ENCODE data around the gene ABCG8.

Gene ABCG8

DNA sequence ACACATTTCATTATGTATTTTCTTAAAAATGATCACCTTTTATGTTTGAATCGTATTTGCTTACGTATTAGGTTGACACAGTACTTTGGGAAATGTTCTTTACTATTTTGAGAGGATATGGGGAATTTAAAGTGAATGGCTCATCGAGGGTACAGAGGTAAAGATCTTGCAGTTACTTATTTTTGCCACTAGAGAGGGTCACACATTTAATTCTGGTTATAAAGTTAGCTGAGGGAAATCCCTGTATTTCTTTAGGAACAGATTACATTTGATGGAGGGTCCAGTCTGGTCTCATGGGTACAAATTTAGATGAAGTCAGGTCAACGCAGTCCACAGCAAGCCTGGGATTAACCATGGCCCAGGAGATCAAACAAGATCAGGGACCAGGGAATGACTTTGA lies 40.5 kb upstream of the ABCG8 start:
- no peak for DNase-seq (ENCODE audit: low read depth)
- TF ChIP-seq, protein P1, sequence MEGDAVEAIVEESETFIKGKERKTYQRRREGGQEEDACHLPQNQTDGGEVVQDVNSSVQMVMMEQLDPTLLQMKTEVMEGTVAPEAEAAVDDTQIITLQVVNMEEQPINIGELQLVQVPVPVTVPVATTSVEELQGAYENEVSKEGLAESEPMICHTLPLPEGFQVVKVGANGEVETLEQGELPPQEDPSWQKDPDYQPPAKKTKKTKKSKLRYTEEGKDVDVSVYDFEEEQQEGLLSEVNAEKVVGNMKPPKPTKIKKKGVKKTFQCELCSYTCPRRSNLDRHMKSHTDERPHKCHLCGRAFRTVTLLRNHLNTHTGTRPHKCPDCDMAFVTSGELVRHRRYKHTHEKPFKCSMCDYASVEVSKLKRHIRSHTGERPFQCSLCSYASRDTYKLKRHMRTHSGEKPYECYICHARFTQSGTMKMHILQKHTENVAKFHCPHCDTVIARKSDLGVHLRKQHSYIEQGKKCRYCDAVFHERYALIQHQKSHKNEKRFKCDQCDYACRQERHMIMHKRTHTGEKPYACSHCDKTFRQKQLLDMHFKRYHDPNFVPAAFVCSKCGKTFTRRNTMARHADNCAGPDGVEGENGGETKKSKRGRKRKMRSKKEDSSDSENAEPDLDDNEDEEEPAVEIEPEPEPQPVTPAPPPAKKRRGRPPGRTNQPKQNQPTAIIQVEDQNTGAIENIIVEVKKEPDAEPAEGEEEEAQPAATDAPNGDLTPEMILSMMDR (IDR thresholded peaks at IDR 0.05; ENCODE audit: low read depth, low read length, missing control alignments) = peak; percentile 35
- no peak overlapping the region for H3K4me3 ChIP-seq (ENCODE audit: low read depth, low read length)

DNA sequence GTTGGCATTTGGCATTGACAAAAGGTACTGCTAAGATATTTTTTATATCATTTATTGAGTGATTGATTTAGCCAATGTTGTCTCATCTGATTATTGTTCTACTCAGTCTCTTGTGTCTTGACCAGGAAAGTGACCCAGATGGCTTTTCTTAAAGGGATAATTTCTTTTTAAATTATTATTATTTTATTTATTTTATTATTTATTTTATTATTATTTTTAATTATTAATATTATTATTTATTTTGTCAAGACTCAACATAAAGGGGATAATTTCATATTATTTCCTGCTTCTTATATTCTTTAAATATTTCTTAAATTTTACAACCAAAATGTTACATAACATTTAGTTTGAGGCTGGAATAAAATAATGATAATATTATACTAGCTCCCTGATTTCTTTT lies 37.9 kb upstream of the ABCG8 start:
- no peak overlapping the region for H3K4me3 ChIP-seq (ENCODE audit: low read depth, low read length)
- TF ChIP-seq, protein P1 (IDR thresholded peaks at IDR 0.05; ENCODE audit: low read depth, low read length, missing control alignments) = no peak
- no peak for DNase-seq (ENCODE audit: low read depth)

DNA sequence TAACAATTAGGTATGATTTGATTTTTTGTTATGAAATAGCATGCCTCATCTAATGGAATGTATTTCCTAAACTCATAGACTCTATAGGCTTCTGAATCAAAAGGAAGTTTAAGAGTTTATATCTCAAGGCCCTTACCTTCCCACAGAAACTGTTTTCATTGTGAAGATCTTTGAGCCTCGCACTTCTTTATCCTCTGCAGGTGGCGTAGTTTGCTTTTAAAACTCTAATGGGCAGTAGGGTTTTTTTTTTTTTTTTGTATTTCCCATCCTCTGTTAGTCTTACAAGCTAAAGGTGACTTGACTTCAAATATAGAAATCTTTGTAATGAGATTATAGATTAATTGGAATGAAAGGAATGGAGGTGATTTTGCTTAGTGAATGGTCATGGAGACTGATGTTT lies 36.6 kb upstream of the ABCG8 start:
- H3K4me3 ChIP-seq (ENCODE audit: low read depth, low read length) = no peak overlapping the region
- TF ChIP-seq, protein P1 (IDR thresholded peaks at IDR 0.05; ENCODE audit: low read depth, low read length, missing control alignments) = no peak
- no peak for DNase-seq (ENCODE audit: low read depth)

DNA sequence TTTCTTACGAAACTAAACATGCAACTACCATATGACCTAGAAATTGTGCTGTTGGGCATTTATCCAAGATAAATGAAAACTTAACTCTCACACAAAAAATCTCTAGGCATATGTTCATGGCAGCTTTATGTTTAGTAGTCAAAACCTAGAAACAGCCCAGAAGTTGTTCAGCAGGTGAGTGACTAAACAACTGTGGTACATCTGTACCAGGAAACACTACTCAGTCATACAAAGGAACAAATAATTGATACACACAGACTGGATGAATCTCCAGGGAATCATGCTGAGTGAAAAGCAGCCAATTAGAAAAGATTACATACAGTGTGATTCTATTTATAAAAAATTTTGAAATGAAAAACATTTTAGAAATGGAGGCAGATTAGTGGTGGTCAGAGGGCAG lies 35.7 kb upstream of the ABCG8 start:
- DNase-seq (ENCODE audit: low read depth) = no peak
- no peak overlapping the region for H3K4me3 ChIP-seq (ENCODE audit: low read depth, low read length)
- TF ChIP-seq, protein P1 (IDR thresholded peaks at IDR 0.05; ENCODE audit: low read depth, low read length, missing control alignments) = no peak

DNA sequence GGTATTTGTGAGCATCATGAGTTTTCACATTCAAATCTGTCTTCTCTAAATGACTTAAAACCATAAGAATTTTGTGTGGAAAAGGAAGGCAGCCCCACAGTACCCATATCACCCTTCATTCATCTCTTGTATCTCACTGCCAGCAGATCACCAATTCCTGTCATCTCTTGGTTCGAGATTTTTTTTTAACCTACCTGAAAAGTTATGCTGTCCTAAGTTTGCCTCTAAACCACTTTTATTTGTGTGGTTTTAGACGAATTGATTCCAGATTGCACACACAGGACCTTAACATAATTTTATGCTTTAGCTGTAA lies 32.1 kb upstream of the ABCG8 start:
- TF ChIP-seq, protein P1 (IDR thresholded peaks at IDR 0.05; ENCODE audit: low read depth, low read length, missing control alignments) = no peak
- no peak for DNase-seq (ENCODE audit: low read depth)
- no peak overlapping the region for H3K4me3 ChIP-seq (ENCODE audit: low read depth, low read length)

DNA sequence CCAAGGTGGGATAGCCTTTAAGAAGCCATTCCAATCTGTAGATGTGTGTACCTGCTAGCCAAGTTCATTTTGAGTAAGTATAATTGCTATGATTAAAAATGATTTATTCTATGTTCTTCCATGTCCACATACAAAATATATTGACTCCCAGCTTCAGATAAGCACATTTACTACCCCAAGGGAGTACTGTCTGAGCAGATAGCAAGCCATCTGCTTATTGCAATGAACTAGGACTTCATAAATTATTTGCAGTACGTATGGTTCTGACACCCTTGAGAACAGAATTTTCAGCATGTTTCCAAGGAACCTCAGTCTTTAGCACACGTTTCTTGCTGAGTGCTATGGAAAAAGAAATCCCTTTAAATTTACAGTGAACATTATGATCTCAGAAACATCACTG lies 28.3 kb upstream of the ABCG8 start:
- H3K4me3 ChIP-seq (ENCODE audit: low read depth, low read length) = no peak overlapping the region
- TF ChIP-seq, protein P1 (IDR thresholded peaks at IDR 0.05; ENCODE audit: low read depth, low read length, missing control alignments) = no peak
- no peak for DNase-seq (ENCODE audit: low read depth)

DNA sequence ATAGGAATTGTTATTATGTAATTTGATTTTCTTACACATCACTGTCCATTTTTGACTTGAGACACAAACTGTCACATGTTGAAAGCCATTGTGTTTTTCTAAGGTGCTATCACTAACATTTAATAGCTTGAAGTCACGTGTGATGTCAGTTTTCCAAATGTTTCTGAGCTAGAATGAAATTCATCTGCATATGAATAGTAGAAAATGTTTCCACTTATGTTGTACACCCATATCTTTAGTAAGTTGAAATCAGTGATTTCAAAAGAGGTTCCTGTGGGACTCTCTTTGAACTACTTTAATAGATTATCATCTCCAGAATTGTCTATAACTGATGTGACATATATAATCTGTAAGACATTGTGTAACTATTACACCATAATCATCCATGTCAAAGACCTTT lies 27.9 kb upstream of the ABCG8 start:
- TF ChIP-seq, protein P1 (IDR thresholded peaks at IDR 0.05; ENCODE audit: low read depth, low read length, missing control alignments) = no peak
- no peak overlapping the region for H3K4me3 ChIP-seq (ENCODE audit: low read depth, low read length)
- no peak for DNase-seq (ENCODE audit: low read depth)

All from GM12864 (cell line).